ENCODE measurements around the gene SFT2D2.

The SFT2D2 gene

DNA sequence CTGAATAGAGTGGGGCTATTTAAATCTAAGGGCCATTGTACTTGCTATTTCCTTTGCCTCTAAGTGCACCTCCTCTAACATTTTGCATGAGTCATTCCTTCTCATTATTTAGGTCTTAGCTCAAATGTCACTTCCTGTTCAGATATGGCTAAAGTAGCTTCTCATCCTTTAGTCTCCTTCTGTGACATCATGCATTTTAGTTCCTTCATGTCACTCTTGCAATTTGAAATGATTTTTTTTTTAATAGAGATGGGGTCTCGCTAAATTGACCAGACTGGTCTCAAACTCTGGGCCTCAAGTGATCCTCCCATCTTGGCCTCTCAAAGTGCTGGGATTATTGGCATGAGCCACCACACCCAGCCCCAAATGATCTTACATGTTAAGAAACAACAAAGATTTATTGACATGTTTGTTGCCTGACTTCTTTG is 61.4 kb downstream of the SFT2D2 start:
- Histone ChIP-seq H3K27ac (no peak overlapping the region), H3K4me2 (ENCODE audit: low read length) (no peak overlapping the region), H3K27me3 (ENCODE audit: control insufficient read depth, insufficient read depth, low read length) (no peaks in the 10 kb centered on the region), H3K9ac (no peak overlapping the region), H3K36me3 (ENCODE audit: control insufficient read depth, insufficient read depth, low read length) (no peaks in the 10 kb centered on the region), H3K79me2 (no peaks in the 10 kb centered on the region), H2AFZ (no peak overlapping the region), H3K4me1 (no peaks in the 10 kb centered on the region), H3K4me3 (ENCODE audit: low read depth, low read length) (no peak overlapping the region), H3K9me3 (ENCODE audit: control insufficient read depth, low read length) (no peaks in the 10 kb centered on the region)
- TF ChIP-seq, protein P1, sequence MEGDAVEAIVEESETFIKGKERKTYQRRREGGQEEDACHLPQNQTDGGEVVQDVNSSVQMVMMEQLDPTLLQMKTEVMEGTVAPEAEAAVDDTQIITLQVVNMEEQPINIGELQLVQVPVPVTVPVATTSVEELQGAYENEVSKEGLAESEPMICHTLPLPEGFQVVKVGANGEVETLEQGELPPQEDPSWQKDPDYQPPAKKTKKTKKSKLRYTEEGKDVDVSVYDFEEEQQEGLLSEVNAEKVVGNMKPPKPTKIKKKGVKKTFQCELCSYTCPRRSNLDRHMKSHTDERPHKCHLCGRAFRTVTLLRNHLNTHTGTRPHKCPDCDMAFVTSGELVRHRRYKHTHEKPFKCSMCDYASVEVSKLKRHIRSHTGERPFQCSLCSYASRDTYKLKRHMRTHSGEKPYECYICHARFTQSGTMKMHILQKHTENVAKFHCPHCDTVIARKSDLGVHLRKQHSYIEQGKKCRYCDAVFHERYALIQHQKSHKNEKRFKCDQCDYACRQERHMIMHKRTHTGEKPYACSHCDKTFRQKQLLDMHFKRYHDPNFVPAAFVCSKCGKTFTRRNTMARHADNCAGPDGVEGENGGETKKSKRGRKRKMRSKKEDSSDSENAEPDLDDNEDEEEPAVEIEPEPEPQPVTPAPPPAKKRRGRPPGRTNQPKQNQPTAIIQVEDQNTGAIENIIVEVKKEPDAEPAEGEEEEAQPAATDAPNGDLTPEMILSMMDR (IDR thresholded peaks at IDR 0.05) = no peak

DNA sequence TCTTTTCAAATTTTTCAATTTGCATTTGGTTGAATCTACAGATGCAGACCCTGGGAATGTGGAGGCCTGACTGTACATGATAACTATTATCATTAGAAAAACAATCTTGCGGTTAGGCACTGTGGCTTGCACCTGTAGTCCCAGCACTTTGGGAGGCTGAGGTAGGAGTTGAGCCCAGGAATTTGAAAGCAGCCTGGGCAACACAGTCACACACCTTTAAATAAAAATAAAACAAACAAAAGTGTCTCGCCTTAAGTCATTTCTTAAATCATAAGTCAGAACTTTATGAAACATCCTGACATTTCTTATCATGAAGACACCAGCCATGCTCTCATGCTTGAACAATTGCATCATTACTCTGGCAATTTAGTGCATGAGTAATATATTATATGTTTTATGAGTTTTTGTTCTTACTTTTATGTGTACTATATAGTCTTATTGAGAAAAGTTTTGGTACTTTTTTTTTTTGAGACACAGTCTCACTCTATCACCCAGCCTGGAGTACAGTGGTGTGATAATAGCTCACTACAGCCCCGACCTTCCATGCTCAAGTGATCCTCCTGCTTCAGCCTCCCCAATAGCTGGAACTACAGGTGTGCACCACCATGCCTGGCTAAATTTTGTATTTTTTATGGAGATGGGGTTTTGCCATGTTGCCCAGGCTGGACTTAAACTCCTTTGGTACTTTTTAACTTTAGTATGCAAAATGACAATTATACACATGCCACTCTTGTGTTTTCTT is 62.7 kb downstream of the SFT2D2 start:
- Histone ChIP-seq H3K36me3 (ENCODE audit: control insufficient read depth, insufficient read depth, low read length) (no peaks in the 10 kb centered on the region), H3K4me2 (ENCODE audit: low read length) (no peak overlapping the region), H2AFZ (no peak overlapping the region), H3K9me3 (ENCODE audit: control insufficient read depth, low read length) (no peaks in the 10 kb centered on the region), H3K9ac (no peak overlapping the region), H3K27me3 (ENCODE audit: control insufficient read depth, insufficient read depth, low read length) (no peaks in the 10 kb centered on the region), H3K27ac (no peak overlapping the region), H3K4me1 (no peaks in the 10 kb centered on the region), H3K4me3 (ENCODE audit: low read depth, low read length) (no peak overlapping the region), H3K79me2 (no peaks in the 10 kb centered on the region)
- TF ChIP-seq, protein P1 (IDR thresholded peaks at IDR 0.05) = no peak

DNA sequence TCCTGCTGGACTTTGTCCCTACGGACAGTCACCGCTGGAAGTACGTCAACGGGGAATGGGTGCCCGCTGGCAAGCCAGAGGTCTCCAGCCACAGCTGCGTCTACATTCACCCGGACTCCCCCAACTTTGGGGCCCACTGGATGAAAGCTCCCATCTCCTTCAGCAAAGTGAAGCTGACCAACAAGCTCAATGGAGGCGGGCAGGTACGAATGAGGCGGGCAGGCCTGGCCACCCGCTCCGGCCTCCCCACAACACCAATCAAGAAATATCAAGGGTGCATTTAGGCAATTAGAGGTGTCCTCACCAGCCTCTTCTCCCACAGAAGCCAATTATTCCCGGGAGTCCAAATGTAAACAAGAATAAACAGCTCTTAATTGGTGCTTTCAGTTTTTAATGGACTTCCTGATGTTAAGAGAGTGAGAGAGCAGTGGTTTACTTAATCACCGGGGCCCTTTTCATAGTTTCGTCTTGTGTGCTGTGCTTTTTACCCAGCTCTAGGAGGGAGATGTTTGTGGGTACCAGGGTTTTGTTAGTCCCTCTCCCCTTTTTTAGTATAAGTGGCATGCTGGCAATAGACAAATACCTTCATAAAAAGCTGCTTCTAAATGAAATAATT is 65.5 kb downstream of the SFT2D2 start:
- H3K4me2 ChIP-seq (ENCODE audit: low read length) = no peak overlapping the region
- TF ChIP-seq, protein P1 (IDR thresholded peaks at IDR 0.05) = no peak
- no peaks in the 10 kb centered on the region for H3K36me3 ChIP-seq (ENCODE audit: control insufficient read depth, insufficient read depth, low read length)
- no peaks in the 10 kb centered on the region for H3K4me1 ChIP-seq
- H3K9me3 ChIP-seq (ENCODE audit: control insufficient read depth, low read length) = no peaks in the 10 kb centered on the region
- no peak overlapping the region for H3K27ac ChIP-seq
- H2AFZ ChIP-seq = no peak overlapping the region
- H3K79me2 ChIP-seq = no peaks in the 10 kb centered on the region
- no peak overlapping the region for H3K9ac ChIP-seq
- H3K4me3 ChIP-seq (ENCODE audit: low read depth, low read length) = no peak overlapping the region
- no peaks in the 10 kb centered on the region for H3K27me3 ChIP-seq (ENCODE audit: control insufficient read depth, insufficient read depth, low read length)

DNA sequence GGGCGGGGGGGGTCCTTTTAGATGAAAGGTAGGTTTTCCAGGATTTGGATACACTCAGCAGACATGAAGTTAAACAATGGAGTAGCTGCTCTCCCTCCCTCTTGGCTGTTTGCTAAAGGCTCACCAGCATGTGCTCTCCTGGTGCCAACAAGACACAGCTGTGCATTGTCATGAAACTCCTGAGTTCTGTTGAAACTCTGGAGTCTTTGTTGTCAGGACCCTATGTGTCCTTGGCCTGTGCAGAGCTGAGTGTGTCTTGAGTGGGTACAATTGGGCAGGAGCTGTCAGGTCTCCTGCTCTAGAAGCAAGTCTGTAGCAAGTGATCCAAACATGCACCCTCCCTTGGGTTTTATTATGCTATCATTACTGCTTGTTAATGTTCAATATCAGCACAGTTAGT is 67.6 kb downstream of the SFT2D2 start:
- H3K27me3 ChIP-seq (ENCODE audit: control insufficient read depth, insufficient read depth, low read length) = no peaks in the 10 kb centered on the region
- no peak overlapping the region for H3K27ac ChIP-seq
- no peak overlapping the region for H3K4me2 ChIP-seq (ENCODE audit: low read length)
- H3K9me3 ChIP-seq (ENCODE audit: control insufficient read depth, low read length) = no peaks in the 10 kb centered on the region
- no peak overlapping the region for H2AFZ ChIP-seq
- TF ChIP-seq, protein P1 (IDR thresholded peaks at IDR 0.05) = no peak
- H3K4me1 ChIP-seq = no peaks in the 10 kb centered on the region
- no peak overlapping the region for H3K4me3 ChIP-seq (ENCODE audit: low read depth, low read length)
- H3K9ac ChIP-seq = no peak overlapping the region
- H3K36me3 ChIP-seq (ENCODE audit: control insufficient read depth, insufficient read depth, low read length) = no peaks in the 10 kb centered on the region
- no peaks in the 10 kb centered on the region for H3K79me2 ChIP-seq

Data from parathyroid adenoma (tissue), 2 donors.